Natural killer cell (primary cell): ENCODE measurements around the gene GRIK5. TPM values are rescaled to one million over a fixed set of nuclear protein-coding genes. Genes with fewer than 3 reads are reported as not detected.

Source experiments
- ATAC-seq, 3 donors: fragments of 150-1000 bp in 2 of 3; fragments of 200-7000 bp in 1 of 3; cut with Tn5 transposase; 1 replicate in 1 of 3; 2 replicates in 2 of 3; pipeline ENCODE4 v1.10.0; 2021; ENCODE audit warnings: mild to moderate bottlenecking in 2 of 3, moderate library complexity in 2 of 3
- DNase-seq, 2 donors: peaks; one replicate each; pipeline versions ENCODE4 v3.0.0 to v3.0.0-alpha.2; 2013 to 2021; ENCODE audit warnings: mixed read lengths in 1 of 2
- H3K27ac ChIP-seq: one replicate; pipeline ENCODE4 v1.5.1; 2013; ENCODE audit warnings: mild to moderate bottlenecking, low read length
- H3K27me3 ChIP-seq: one replicate; pipeline ENCODE4 v1.6.1; 2013; ENCODE audit warnings: low read length; ENCODE audit not compliant: control insufficient read depth, insufficient read depth
- H3K36me3 ChIP-seq: one replicate; pipeline ENCODE4 v1.6.1; 2013; ENCODE audit warnings: low read length; ENCODE audit not compliant: control insufficient read depth, insufficient read depth
- H3K4me1 ChIP-seq: one replicate; pipeline ENCODE4 v1.6.1; 2013; ENCODE audit warnings: low read length; ENCODE audit not compliant: control insufficient read depth, insufficient read depth
- H3K4me3 ChIP-seq: one replicate; pipeline ENCODE4 v1.5.1; 2013; ENCODE audit warnings: low read length
- H3K9me3 ChIP-seq: one replicate; pipeline ENCODE4 v1.6.1; 2013; ENCODE audit warnings: low read length; ENCODE audit not compliant: control insufficient read depth, insufficient read depth
- H3K27ac Mint-ChIP-seq, 2 donors: one replicate each; pipeline ENCODE4 v1.8.0; 2022; ENCODE audit warnings: mild to moderate bottlenecking in 2 of 2, mixed read lengths in 2 of 2, moderate library complexity in 1 of 2
- H3K27me3 Mint-ChIP-seq, 2 donors: one replicate each; pipeline ENCODE4 v1.8.0; 2022; ENCODE audit warnings: low read depth in 2 of 2, mixed read lengths in 2 of 2
- H3K36me3 Mint-ChIP-seq: one replicate; pipeline ENCODE4 v1.8.0; 2022; ENCODE audit warnings: mixed read lengths
- H3K4me1 Mint-ChIP-seq, 2 donors: one replicate each; pipeline ENCODE4 v1.8.0; 2022; ENCODE audit warnings: mixed read lengths in 2 of 2
- H3K4me3 Mint-ChIP-seq: one replicate; pipeline ENCODE4 v1.8.0; 2022; ENCODE audit warnings: mild to moderate bottlenecking, moderate library complexity, mixed read lengths
- H3K9me3 Mint-ChIP-seq, 2 donors: one replicate each; pipeline ENCODE4 v1.8.0; 2022; ENCODE audit warnings: mixed read lengths in 2 of 2
- CTCF ChIP-seq: fragments of 200-600 bp; IDR thresholded peaks from one replicate; pipeline ENCODE4 v1.8.0; 2022; ENCODE audit warnings: antibody characterized with exemption
- WGBS: methylation state at CpG from one replicate; pipeline ENCODE4 v1.1.7; 2013; ENCODE audit warnings: missing lambda C conversion rate; ENCODE audit not compliant: insufficient coverage; 5-methylcytosine and 5-hydroxymethylcytosine counted together
- intact Hi-C: fragments of 100-400 bp; cut with micrococcal nuclease; formaldehyde crosslinking; loops from one replicate; pipeline ENCODE4 v1.14.2; 2022
- total RNA-seq, 4 donors: library from RNA; stranded (reverse); fragments of 120-200 nt in 1 of 4; gene quantifications; one replicate each; pipeline versions ENCODE4 v1.2.3 to v1.2.4, GENCODE V29; 2013 to 2022

Gene GRIK5
- total RNA-seq, 3 donors from 2014 or later (not counting 1 experiment from before 2014, with no cell fraction given): 0.31 to 2.1 TPM; not detected in 1

- Histone ChIP-seq H3K27ac (no peak overlapping the region), H3K27me3 (no peaks in the 10 kb centered on the region), H3K9me3 (no peaks in the 10 kb centered on the region), H3K4me1 (peaks cover 21% of the 10 kb centered on the region), H3K4me3 (no peak overlapping the region), H3K36me3 (peaks cover 9% of the 10 kb centered on the region)
- intact Hi-C loops: no loop called here
- H3K27ac Mint-ChIP-seq: no peak overlapping the region
- H3K4me3 Mint-ChIP-seq: peak overlapping the region; percentile 31
- TF ChIP-seq CTCF: no peak
- ATAC-seq: no peak
- no peaks in the 10 kb centered on the region for H3K36me3 Mint-ChIP-seq
- 93% methylated on average over 5 of the region's 5 CpGs for WGBS
- peaks cover 16 to 23% of the 10 kb centered on the region in 2 donors for H3K4me1 Mint-ChIP-seq
- DNase-seq: no peak
- no peaks in the 10 kb centered on the region for H3K9me3 Mint-ChIP-seq
- H3K27me3 Mint-ChIP-seq: no peaks in the 10 kb centered on the region
Measured at GRCh38 chr19:41960973-41961372, 109.0 kb downstream of the GRIK5 start.

GRCh38 chr19:41959056-41960053 lies 110.7 kb downstream of the GRIK5 start, which contains the start of gene RABAC1:
Gene RABAC1, minus strand, starts transcription at chr19:41959321. Its CDS starts 29 bp downstream, at chr19:41959292.
- peaks cover 16 to 23% of the 10 kb centered on the region in 2 donors for H3K4me1 Mint-ChIP-seq
- Histone ChIP-seq H3K4me1 (peaks cover 21% of the 10 kb centered on the region), H3K27me3 (no peaks in the 10 kb centered on the region), H3K9me3 (no peaks in the 10 kb centered on the region), H3K36me3 (peaks cover 9% of the 10 kb centered on the region), H3K4me3 (peak within 1 kb of the TSS; percentile 74), H3K27ac (peak within 1 kb of the TSS; percentile 76)
- H3K27ac Mint-ChIP-seq: peak within 1 kb of the TSS; percentile 84 to 91
- TF ChIP-seq CTCF: no peak
- ATAC-seq (peak; percentile 83 to 90 (median 88)), DNase-seq (peak; percentile 72 to 93)
- 5% methylated on average over 46 of the region's 46 CpGs for WGBS
- no peaks in the 10 kb centered on the region for H3K27me3 Mint-ChIP-seq
- H3K4me3 Mint-ChIP-seq: peak within 1 kb of the TSS; percentile 95
- no peaks in the 10 kb centered on the region for H3K36me3 Mint-ChIP-seq
- intact Hi-C loops: no loop called here
- no peaks in the 10 kb centered on the region for H3K9me3 Mint-ChIP-seq

- H3K27ac Mint-ChIP-seq: peak overlapping the region; percentile 84 to 91
- H3K27ac ChIP-seq: peak overlapping the region; percentile 76
- ATAC-seq: peak; percentile 69 to 76 (median 70)
- H3K27me3 ChIP-seq: no peaks in the 10 kb centered on the region
- H3K9me3 ChIP-seq: no peaks in the 10 kb centered on the region
- H3K4me1 ChIP-seq: peaks cover 21% of the 10 kb centered on the region
- no peaks in the 10 kb centered on the region for H3K9me3 Mint-ChIP-seq
- 2% methylated on average over 43 of the region's 43 CpGs for WGBS
- H3K4me3 Mint-ChIP-seq: peak overlapping the region; percentile 95
- H3K27me3 Mint-ChIP-seq: no peaks in the 10 kb centered on the region
- H3K36me3 Mint-ChIP-seq: no peaks in the 10 kb centered on the region
- peak overlapping the region; percentile 74 for H3K4me3 ChIP-seq
- peaks cover 16 to 23% of the 10 kb centered on the region in 2 donors for H3K4me1 Mint-ChIP-seq
- peaks cover 9% of the 10 kb centered on the region for H3K36me3 ChIP-seq
- DNase-seq: peak; percentile 76 to 83
- intact Hi-C loops: no loop called here
- TF ChIP-seq CTCF: no peak
Measured at GRCh38 chr19:41958367-41959055, 111.5 kb downstream of the GRIK5 start.
